Adipocyte (in vitro differentiated cells): ENCODE data around the gene DNAAF2.

Source experiments
- DNase-seq: peaks from one replicate; pipeline ENCODE4 v3.0.0-alpha.2; 2015; ENCODE audit warnings: low read depth
- H3K27me3 ChIP-seq: replicated peaks from 2 replicates; pipeline ENCODE4 v1.7.0; 2013; ENCODE audit warnings: mild to moderate bottlenecking, low read length, moderate library complexity; ENCODE audit not compliant: control insufficient read depth, insufficient read depth
- H3K36me3 ChIP-seq: 2 replicates; pipeline ENCODE4 v1.7.0; 2013; ENCODE audit warnings: low read length, mild to moderate bottlenecking, moderate library complexity; ENCODE audit not compliant: control insufficient read depth, insufficient read depth, severe bottlenecking
- H3K4me1 ChIP-seq: 2 replicates; pipeline ENCODE4 v1.7.0; 2013; ENCODE audit warnings: mild to moderate bottlenecking, low read length, moderate library complexity; ENCODE audit not compliant: control insufficient read depth, insufficient read depth
- H3K4me3 ChIP-seq: 2 replicates; pipeline ENCODE4 v1.7.0; 2013; ENCODE audit warnings: mild to moderate bottlenecking, low read length, moderate library complexity
- H3K9ac ChIP-seq: 2 replicates; pipeline ENCODE4 v1.7.0; 2013; ENCODE audit warnings: mild to moderate bottlenecking, low read length, moderate library complexity
- H3K9me3 ChIP-seq: 2 replicates; pipeline ENCODE4 v1.7.0; 2013; ENCODE audit warnings: mild to moderate bottlenecking, low read length, moderate library complexity; ENCODE audit not compliant: control insufficient read depth

DNAAF2 gene

GRCh38 chr14:49640540-49641417 lies 5.7 kb upstream of the DNAAF2 start:
- DNase-seq, result no peak
- Histone ChIP-seq H3K4me3 (no peak overlapping the region), H3K27me3 (no peaks in the 10 kb centered on the region), H3K9ac (no peak overlapping the region), H3K9me3 (no peaks in the 10 kb centered on the region), H3K36me3 (peaks cover 14% of the 10 kb centered on the region), H3K4me1 (peaks cover 33% of the 10 kb centered on the region)

DNA sequence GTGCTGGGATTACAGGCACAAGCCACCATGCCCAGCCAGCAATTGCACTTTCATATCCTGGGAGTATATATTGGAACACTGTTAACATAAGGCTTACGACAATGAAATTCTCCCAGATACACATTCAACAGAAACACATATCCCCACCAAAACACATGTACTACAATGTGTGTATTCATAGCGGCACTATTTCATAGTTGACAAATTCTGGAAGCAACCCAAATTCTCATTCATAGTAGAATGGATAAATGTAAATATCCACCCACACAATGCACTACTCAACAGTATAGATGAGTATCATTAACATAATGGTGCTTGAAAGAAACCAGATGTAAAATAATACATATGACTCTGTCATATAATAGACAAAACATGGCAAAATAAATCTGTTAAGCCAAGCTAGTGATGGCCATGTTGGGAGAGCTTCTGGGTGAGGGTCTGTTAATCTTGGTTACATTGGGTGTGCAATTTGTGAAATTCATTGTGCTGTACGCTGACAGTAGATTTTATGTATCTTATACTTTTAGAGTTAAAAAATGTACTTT lies 2.6 kb upstream of the DNAAF2 start:
- Histone ChIP-seq H3K9me3 (no peaks in the 10 kb centered on the region), H3K9ac (no peak overlapping the region), H3K27me3 (no peaks in the 10 kb centered on the region), H3K36me3 (peaks cover 14% of the 10 kb centered on the region), H3K4me1 (peaks cover 34% of the 10 kb centered on the region), H3K4me3 (no peak overlapping the region)
- no peak for DNase-seq

GRCh38 chr14:49636866-49637265 lies 1.8 kb upstream of the DNAAF2 start:
- Histone ChIP-seq H3K9me3 (no peaks in the 10 kb centered on the region), H3K4me3 (no peak overlapping the region), H3K27me3 (no peaks in the 10 kb centered on the region), H3K36me3 (peaks cover 14% of the 10 kb centered on the region), H3K9ac (no peak overlapping the region), H3K4me1 (peaks cover 33% of the 10 kb centered on the region)
- DNase-seq, result no peak

GRCh38 chr14:49633640-49634546 lies 1.2 kb downstream of the DNAAF2 start:
- DNase-seq, result peak; percentile 98
- Histone ChIP-seq H3K36me3 (peaks cover 7% of the 10 kb centered on the region), H3K27me3 (no peaks in the 10 kb centered on the region), H3K4me1 (peaks cover 24% of the 10 kb centered on the region), H3K4me3 (peak overlapping the region; percentile 99), H3K9ac (peak overlapping the region; percentile 98), H3K9me3 (no peaks in the 10 kb centered on the region)

DNA sequence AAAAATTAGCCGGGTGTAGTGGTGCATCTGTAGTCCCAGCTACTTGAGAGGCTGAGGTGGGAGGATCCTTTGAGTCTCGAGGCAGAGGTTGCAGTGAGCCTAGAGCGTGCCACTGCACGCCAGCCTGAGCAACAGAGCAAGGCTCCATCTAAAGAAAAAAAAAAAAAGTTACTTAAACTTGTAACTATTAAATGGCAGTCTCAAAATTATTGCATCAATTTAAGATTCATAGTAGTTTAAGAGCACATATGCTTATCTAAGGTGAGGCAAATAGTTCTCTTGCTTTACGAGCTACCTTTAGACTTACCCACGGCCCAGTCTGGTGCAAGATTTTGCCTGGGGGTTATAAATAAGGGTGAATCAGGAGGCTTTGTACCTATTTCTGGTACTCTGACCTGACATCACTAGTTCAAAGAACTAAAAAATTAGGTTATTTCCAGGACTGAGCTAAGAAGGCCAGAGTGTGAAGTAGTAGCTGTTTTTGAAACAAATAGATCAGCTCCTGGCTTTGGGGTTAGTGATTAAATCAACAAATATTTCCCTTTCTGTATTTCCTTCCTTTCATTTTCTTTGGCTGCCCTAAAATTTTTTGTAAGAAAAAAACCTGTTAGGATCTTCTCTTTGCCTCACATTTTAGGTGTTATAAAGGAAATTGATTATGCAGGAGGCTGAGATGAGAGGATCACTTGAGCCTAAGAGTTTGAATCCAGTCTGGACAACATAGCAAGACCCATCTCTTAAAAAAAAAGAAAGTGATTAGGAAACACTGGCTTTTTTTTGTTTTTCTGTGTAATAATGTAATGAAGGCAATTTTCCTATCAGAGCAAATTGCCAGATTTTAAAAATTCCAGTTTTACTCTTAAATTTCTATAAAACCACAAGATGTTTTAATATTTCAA lies 10.9 kb downstream of the DNAAF2 start:
- H3K4me1 ChIP-seq, result peaks cover 32% of the 10 kb centered on the region
- peaks cover 9% of the 10 kb centered on the region for H3K36me3 ChIP-seq
- no peak for DNase-seq
- H3K9me3 ChIP-seq, result no peaks in the 10 kb centered on the region
- H3K4me3 ChIP-seq, result peak overlapping the region; percentile 99
- H3K9ac ChIP-seq, result peak overlapping the region; percentile 100
- H3K27me3 ChIP-seq, result no peaks in the 10 kb centered on the region

GRCh38 chr14:49623387-49623786 lies 11.7 kb downstream of the DNAAF2 start:
- peak overlapping the region; percentile 99 for H3K4me3 ChIP-seq
- peaks cover 17% of the 10 kb centered on the region for H3K36me3 ChIP-seq

GRCh38 chr14:49622022-49622607 lies 12.9 kb downstream of the DNAAF2 start:
- Histone ChIP-seq H3K4me1 (peaks cover 45% of the 10 kb centered on the region), H3K36me3 (peaks cover 28% of the 10 kb centered on the region)

More at GRCh38 chr14:49623387-49623786, 11.7 kb downstream of the DNAAF2 start:
- peak overlapping the region; percentile 100 for H3K9ac ChIP-seq
- H3K9me3 ChIP-seq, result no peaks in the 10 kb centered on the region
- H3K27me3 ChIP-seq, result no peaks in the 10 kb centered on the region
- DNase-seq, result peak; percentile 26
- H3K4me1 ChIP-seq, result peaks cover 36% of the 10 kb centered on the region

GRCh38 chr14:49621114-49621881 lies 13.7 kb downstream of the DNAAF2 start:
- Histone ChIP-seq H3K4me3 (peak overlapping the region; percentile 99), H3K27me3 (no peaks in the 10 kb centered on the region), H3K9ac (peak overlapping the region; percentile 100), H3K4me1 (peaks cover 51% of the 10 kb centered on the region), H3K36me3 (peaks cover 29% of the 10 kb centered on the region), H3K9me3 (no peaks in the 10 kb centered on the region)
- DNase-seq, result no peak

More at GRCh38 chr14:49622022-49622607, 12.9 kb downstream of the DNAAF2 start:
- H3K4me3 ChIP-seq, result peak overlapping the region; percentile 99
- H3K27me3 ChIP-seq, result no peaks in the 10 kb centered on the region
- no peaks in the 10 kb centered on the region for H3K9me3 ChIP-seq
- DNase-seq, result no peak
- peak overlapping the region; percentile 100 for H3K9ac ChIP-seq

DNA sequence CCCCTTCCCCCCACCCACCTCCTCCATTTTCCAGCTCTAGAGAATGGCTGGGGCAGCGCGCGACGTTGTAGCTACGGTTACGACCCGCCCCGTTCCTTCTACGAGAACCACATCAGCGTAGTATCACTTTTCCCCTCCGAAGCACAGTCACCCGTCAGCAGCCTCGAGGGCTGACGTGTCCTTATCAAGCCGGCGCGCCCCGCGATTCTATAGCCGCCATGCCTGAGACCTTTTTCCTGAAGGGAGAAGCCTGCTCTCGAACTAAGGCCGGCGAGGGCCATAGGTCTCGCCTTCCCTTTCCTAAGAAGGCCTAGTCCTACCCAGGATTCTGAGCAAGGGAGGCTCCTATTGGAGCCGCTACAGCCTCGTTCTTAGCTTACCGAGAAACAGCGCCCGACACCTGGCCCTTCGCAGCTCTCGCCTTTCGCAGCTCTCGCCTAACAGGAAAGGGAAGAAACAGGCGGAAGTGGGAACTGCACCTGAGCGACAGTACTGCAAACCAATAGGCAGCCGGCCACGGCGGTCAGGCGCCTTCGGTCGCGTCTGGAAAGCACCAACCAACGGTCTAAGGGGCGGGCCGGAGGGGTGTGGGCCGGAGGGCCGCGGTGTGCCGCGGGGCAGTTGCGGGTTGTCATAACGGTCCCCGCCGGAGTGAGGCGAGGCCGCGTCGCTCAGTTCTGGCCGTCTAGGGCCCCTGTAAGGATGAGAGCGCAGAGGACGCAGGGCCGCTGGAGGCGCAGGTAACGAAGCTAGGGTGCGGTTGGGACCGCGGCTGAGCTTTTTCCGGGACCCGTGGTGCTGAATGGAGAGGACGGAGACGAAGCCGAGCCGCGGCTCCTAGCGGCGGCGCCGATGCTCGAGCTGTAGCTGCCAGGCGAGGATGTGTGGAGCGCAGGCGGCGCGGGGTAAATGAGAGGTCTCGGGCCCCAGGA lies 14.6 kb downstream of the DNAAF2 start, which contains the start of the genes MGAT2 and RPL36AL:
MGAT2 (plus strand) TSS at position 618 of the 932 bp plus-strand sequence. CDS start 470 bp downstream, outside the sequence.
RPL36AL (minus strand) TSS at position 445 of the 932 bp plus-strand sequence. CDS start 1,522 bp downstream, outside the sequence.
- Histone ChIP-seq H3K27me3 (no peaks in the 10 kb centered on the region), H3K9ac (peak within 1 kb of the TSS; percentile 100), H3K4me1 (peaks cover 51% of the 10 kb centered on the region), H3K4me3 (peak within 1 kb of the TSS; percentile 99), H3K9me3 (no peaks in the 10 kb centered on the region), H3K36me3 (peaks cover 26% of the 10 kb centered on the region)
- DNase-seq, result peak; percentile 99
